NB4 (cell line): ENCODE measurements around the gene GALK1.
A peak's percentile ranks its signal among the peaks of the same experiment; 100 is the strongest.
"Not testable (repeated sequence)": the region's sequence is repeated elsewhere in the genome, so short reads cannot be mapped to it uniquely, and the experiment has no call there.

Source experiments
- DNase-seq: peaks from one replicate; pipeline ENCODE4 v3.0.0; 2010; ENCODE audit warnings: low read depth
- H3K4me3 ChIP-seq: one replicate; pipeline ENCODE4 v1.5.1; 2011; ENCODE audit warnings: mild to moderate bottlenecking, low read depth, low read length, moderate library complexity
- CTCF ChIP-seq: IDR thresholded peaks from one replicate; pipeline ENCODE4 v1.5.1; 2012; ENCODE audit warnings: low read depth, low read length
- MAX ChIP-seq: IDR thresholded peaks from 2 replicates; pipeline ENCODE4 v1.6.1; 2011; ENCODE audit warnings: low read depth, low read length
- MYC ChIP-seq: IDR thresholded peaks from 2 replicates; pipeline ENCODE4 v1.6.1; 2011; ENCODE audit warnings: low read depth, low read length
- POLR2A ChIP-seq: IDR thresholded peaks from 2 replicates; pipeline ENCODE4 v1.6.1; 2011; ENCODE audit warnings: mild to moderate bottlenecking; ENCODE audit not compliant: insufficient read length; ENCODE audit errors: extremely low read depth

GALK1 gene

GRCh38 chr17:75762513-75763268, 2.3 kb downstream of the GALK1 start:
- DNase-seq, result no peak
- no peak for TF ChIP-seq CTCF
- no peak for TF ChIP-seq MAX
- no peak for TF ChIP-seq MYC
- TF ChIP-seq POLR2A, result no peak
- H3K4me3 ChIP-seq, result no peak overlapping the region

- H3K4me3 ChIP-seq, DNase-seq: not testable (repeated sequence)
These were observed 4.9 kb downstream of the GALK1 start for GRCh38 chr17:75759978-75760640.

GRCh38 chr17:75759457-75759856, 5.5 kb downstream of the GALK1 start:
- TF ChIP-seq CTCF (no peak), MAX (no peak), MYC (no peak), POLR2A (no peak)
- no peak for DNase-seq
- H3K4me3 ChIP-seq, result no peak overlapping the region

GRCh38 chr17:75758131-75758905, 6.7 kb downstream of the GALK1 start:
- TF ChIP-seq MYC (no peak), CTCF (peak; percentile 47), MAX (0 out of 2 replicates have a peak, but pooled peaks have one; percentile 10)
- no peak overlapping the region for H3K4me3 ChIP-seq
- no peak for DNase-seq

GRCh38 chr17:75757086-75757681, 7.8 kb downstream of the GALK1 start:
- H3K4me3 ChIP-seq, result no peak overlapping the region
- TF ChIP-seq MAX, result no peak
- TF ChIP-seq CTCF, result no peak
- no peak for TF ChIP-seq POLR2A
- no peak for TF ChIP-seq MYC
- DNase-seq, result no peak
